GM21423 (cell line): ENCODE measurements around the gene CDCA5.
"Not testable (repeated sequence)": the region's sequence is repeated elsewhere in the genome, so short reads cannot be mapped to it uniquely, and the experiment has no call there.

Experiments used
- ATAC-seq: cut with Tn5 transposase; IDR thresholded peaks from one replicate; pipeline ENCODE4 v1.9.1; 2021; ENCODE audit warnings: mild to moderate bottlenecking, moderate library complexity; ENCODE audit not compliant: unreplicated experiment

Gene CDCA5

GRCh38 chr11:65119670-65119995, 35.8 kb upstream of the CDCA5 start:
- no peak for ATAC-seq

- ATAC-seq: not testable (repeated sequence)
Measured at GRCh38 chr11:65118891-65119669, 35.2 kb upstream of the CDCA5 start.

- no peak for ATAC-seq
Measured at GRCh38 chr11:65118097-65118837, 34.4 kb upstream of the CDCA5 start.

GRCh38 chr11:65117206-65118096, 33.6 kb upstream of the CDCA5 start, which contains the start of gene ZNHIT2:
Gene ZNHIT2 (minus strand): TSS chr11:65117701. CDS start chr11:65117653, 48 bp downstream.
- ATAC-seq: peak; percentile 56

- ATAC-seq: no peak
Measured at GRCh38 chr11:65116370-65117205, 32.7 kb upstream of the CDCA5 start.

GRCh38 chr11:65115361-65116082, 31.7 kb upstream of the CDCA5 start:
- ATAC-seq: no peak

GRCh38 chr11:65114538-65115171, 30.8 kb upstream of the CDCA5 start:
- ATAC-seq: no peak

GRCh38 chr11:65113839-65114238, 30.0 kb upstream of the CDCA5 start:
- no peak for ATAC-seq

GRCh38 chr11:65113361-65113756, 29.5 kb upstream of the CDCA5 start:
- no peak for ATAC-seq

- peak; percentile 32 for ATAC-seq
Measured at GRCh38 chr11:65112546-65113360, 28.9 kb upstream of the CDCA5 start.

GRCh38 chr11:65111744-65112545, 28.1 kb upstream of the CDCA5 start, which contains the start of gene TM7SF2:
Gene TM7SF2 (plus strand): TSS chr11:65111872. CDS start chr11:65112016, 144 bp downstream.
- ATAC-seq: peak; percentile 63

GRCh38 chr11:65111159-65111743, 27.4 kb upstream of the CDCA5 start:
- no peak for ATAC-seq

- ATAC-seq: no peak
Measured at GRCh38 chr11:65110354-65110861, 26.6 kb upstream of the CDCA5 start.

- no peak for ATAC-seq
Measured at GRCh38 chr11:65109231-65110198, 25.7 kb upstream of the CDCA5 start.

GRCh38 chr11:65108469-65109123, 24.8 kb upstream of the CDCA5 start:
- ATAC-seq: no peak
